ENCODE measurements around the gene OSBPL6. TPM values are rescaled to one million over a fixed set of nuclear protein-coding genes. Genes with fewer than 3 reads are reported as not detected.
"Not testable (repeated sequence)": the region's sequence is repeated elsewhere in the genome, so short reads cannot be mapped to it uniquely, and the experiment has no call there.

OSBPL6 gene
- total RNA-seq, 1 donor from 2014 or later = 6.3 TPM

- no peak for DNase-seq (ENCODE audit: low spot score)
Observed at GRCh38 chr2:178350051-178350450, 155.7 kb downstream of the OSBPL6 start.

- not testable (repeated sequence) for DNase-seq (ENCODE audit: low spot score)
Observed at GRCh38 chr2:178357704-178358103, 163.4 kb downstream of the OSBPL6 start.

- no peak for DNase-seq (ENCODE audit: low spot score)
Observed at GRCh38 chr2:178359192-178359912, 165.0 kb downstream of the OSBPL6 start.

GRCh38 chr2:178361588-178361987 lies 167.3 kb downstream of the OSBPL6 start:
- no peak for DNase-seq (ENCODE audit: low spot score)

- peak; percentile 56 for DNase-seq (ENCODE audit: low spot score)
Observed at GRCh38 chr2:178363252-178363651, 168.9 kb downstream of the OSBPL6 start.

GRCh38 chr2:178365116-178365515 lies 170.8 kb downstream of the OSBPL6 start:
- DNase-seq (ENCODE audit: low spot score) = no peak

- no peak for DNase-seq (ENCODE audit: low spot score)
Observed at GRCh38 chr2:178366412-178366811, 172.1 kb downstream of the OSBPL6 start.

GRCh38 chr2:178367344-178367743 lies 173.0 kb downstream of the OSBPL6 start:
- no peak for DNase-seq (ENCODE audit: low spot score)

GRCh38 chr2:178374865-178375264 lies 180.6 kb downstream of the OSBPL6 start:
- DNase-seq (ENCODE audit: low spot score) = no peak

- no peak for DNase-seq (ENCODE audit: low spot score)
Observed at GRCh38 chr2:178377046-178377445, 182.7 kb downstream of the OSBPL6 start.

- no peak for DNase-seq (ENCODE audit: low spot score)
Observed at GRCh38 chr2:178379162-178380004, 185.1 kb downstream of the OSBPL6 start.

GRCh38 chr2:178380763-178381162 lies 186.5 kb downstream of the OSBPL6 start:
- DNase-seq (ENCODE audit: low spot score) = no peak

GRCh38 chr2:178383718-178384117 lies 189.4 kb downstream of the OSBPL6 start:
- DNase-seq (ENCODE audit: low spot score) = no peak

GRCh38 chr2:178385595-178386148 lies 191.4 kb downstream of the OSBPL6 start:
- DNase-seq (ENCODE audit: low spot score) = no peak

- DNase-seq (ENCODE audit: low spot score) = no peak
Observed at GRCh38 chr2:178386986-178387597, 192.8 kb downstream of the OSBPL6 start.

GRCh38 chr2:178388287-178388686 lies 194.0 kb downstream of the OSBPL6 start:
- DNase-seq (ENCODE audit: low spot score) = no peak

- no peak for DNase-seq (ENCODE audit: low spot score)
Observed at GRCh38 chr2:178391701-178392100, 197.4 kb downstream of the OSBPL6 start.

- DNase-seq (ENCODE audit: low spot score) = no peak
Observed at GRCh38 chr2:178392215-178392614, 197.9 kb downstream of the OSBPL6 start.

GRCh38 chr2:178394859-178395258 lies 200.5 kb downstream of the OSBPL6 start:
- DNase-seq (ENCODE audit: low spot score) = no peak

GRCh38 chr2:178395295-178395694 lies 201.0 kb downstream of the OSBPL6 start:
- DNase-seq (ENCODE audit: low spot score) = no peak

- DNase-seq (ENCODE audit: low spot score) = no peak
Observed at GRCh38 chr2:178395941-178396570, 201.7 kb downstream of the OSBPL6 start.

Data from mucosa of gallbladder (tissue), 1 donor.